NCI-H524 treated with DMSO at 0.1 percent for 48 hours (cell line): Measurements from ENCODE around the gene HIPK2.

Source experiments
- DNase-seq: peaks from one replicate; lab custom pipeline; 2025; lab: John Stamatoyannopoulos, UW

HIPK2 gene

GRCh38 chr7:139650429-139651100, 127.2 kb downstream of the HIPK2 start:
- DNase-seq: no peak

- DNase-seq: no peak
Measured at GRCh38 chr7:139648941-139649425, 128.8 kb downstream of the HIPK2 start.

GRCh38 chr7:139648391-139648861, 129.4 kb downstream of the HIPK2 start:
- DNase-seq: no peak

GRCh38 chr7:139647814-139648390, 129.9 kb downstream of the HIPK2 start:
- DNase-seq: no peak

- DNase-seq: no peak
Measured at GRCh38 chr7:139647085-139647484, 130.7 kb downstream of the HIPK2 start.

- no peak for DNase-seq
Measured at GRCh38 chr7:139646566-139646965, 131.2 kb downstream of the HIPK2 start.

- no peak for DNase-seq
Measured at GRCh38 chr7:139645572-139646523, 131.9 kb downstream of the HIPK2 start.

GRCh38 chr7:139643951-139644585, 133.7 kb downstream of the HIPK2 start:
- no peak for DNase-seq

GRCh38 chr7:139642283-139642682, 135.5 kb downstream of the HIPK2 start:
- no peak for DNase-seq

- no peak for DNase-seq
Measured at GRCh38 chr7:139641337-139641992, 136.3 kb downstream of the HIPK2 start.

GRCh38 chr7:139640681-139641080, 137.1 kb downstream of the HIPK2 start:
- no peak for DNase-seq

- DNase-seq: no peak
Measured at GRCh38 chr7:139639563-139639962, 138.2 kb downstream of the HIPK2 start.

GRCh38 chr7:139635526-139636302, 142.1 kb downstream of the HIPK2 start:
- no peak for DNase-seq

- no peak for DNase-seq
Measured at GRCh38 chr7:139634087-139634486, 143.7 kb downstream of the HIPK2 start.

GRCh38 chr7:139631520-139632031, 146.2 kb downstream of the HIPK2 start:
- no peak for DNase-seq

GRCh38 chr7:139630643-139631519, 146.9 kb downstream of the HIPK2 start:
- no peak for DNase-seq

GRCh38 chr7:139629392-139630082, 148.3 kb downstream of the HIPK2 start:
- DNase-seq: no peak

- DNase-seq: no peak
Measured at GRCh38 chr7:139627831-139628230, 150.0 kb downstream of the HIPK2 start.

GRCh38 chr7:139626817-139627216, 151.0 kb downstream of the HIPK2 start:
- no peak for DNase-seq
